SIG-M5 treated with dmso at 0.1 percent for 504 hours (cell line): ENCODE data around the gene C11orf65.
"Not testable (repeated sequence)": the region's sequence is repeated elsewhere in the genome, so short reads cannot be mapped to it uniquely, and the experiment has no call there.

ENCODE experiments used
- DNase-seq: peaks from one replicate; lab custom pipeline; 2025; ENCODE audit not compliant: unreplicated experiment; lab: John Stamatoyannopoulos, UW

Gene C11orf65

DNA sequence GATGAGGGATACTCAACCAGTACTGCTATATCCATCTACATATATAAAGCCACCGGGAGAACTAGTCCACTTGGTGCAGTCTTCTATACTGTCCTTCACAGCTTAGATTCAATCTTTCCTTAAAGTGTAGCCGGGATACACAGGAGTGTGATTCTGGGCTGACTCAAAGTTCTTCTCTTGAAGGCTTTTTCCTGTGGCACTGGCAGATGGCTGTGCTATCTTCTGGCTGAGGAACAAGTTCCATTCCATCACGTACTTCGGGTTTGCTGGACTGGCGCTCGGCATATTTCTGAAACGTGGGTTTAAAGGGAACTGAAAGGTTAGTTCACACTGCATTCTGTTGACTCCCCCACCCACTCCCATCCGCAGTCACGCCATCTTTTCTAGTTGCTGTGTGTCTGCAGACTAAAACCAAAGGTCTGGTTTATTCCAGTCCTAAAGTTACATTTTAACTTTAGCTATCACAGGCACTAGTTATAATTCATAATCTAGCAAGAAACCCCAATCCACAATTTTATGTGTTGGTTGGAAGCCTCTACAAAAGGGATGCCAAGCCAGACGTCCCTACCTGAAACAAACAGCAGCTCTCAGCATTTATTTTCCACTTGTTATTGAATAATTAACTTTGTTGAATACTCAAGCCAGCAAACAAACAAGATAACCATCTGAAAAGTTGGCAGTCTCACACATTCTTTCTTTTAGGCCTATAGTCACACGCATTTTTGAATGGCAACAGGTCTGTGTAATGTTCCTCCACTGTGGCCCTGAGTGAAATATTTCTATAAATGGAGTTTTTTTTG lies 7.5 kb upstream of the C11orf65 start:
- DNase-seq = no peak

DNA sequence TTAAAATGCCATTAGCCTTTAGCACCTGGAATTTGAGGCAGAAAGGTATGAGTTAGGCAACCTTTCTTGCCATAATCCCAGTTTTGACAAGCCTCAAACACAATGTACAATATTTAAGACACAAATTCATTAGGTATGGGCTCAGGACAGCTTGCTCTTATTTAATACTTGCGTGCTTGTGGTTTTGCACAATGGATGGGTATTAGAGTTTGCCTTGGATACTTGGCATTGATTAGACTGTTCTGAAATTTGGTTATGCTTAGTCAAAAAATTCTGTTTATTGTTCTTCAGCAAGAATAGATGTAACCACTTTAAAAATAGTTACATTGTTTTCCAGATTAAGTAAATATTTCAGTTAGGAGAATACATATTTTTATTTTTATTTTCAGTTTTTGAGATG lies 5.4 kb upstream of the C11orf65 start:
- DNase-seq = no peak

GRCh38 chr11:108468478-108468864 lies 1.1 kb upstream of the C11orf65 start:
- no peak for DNase-seq

GRCh38 chr11:108466405-108466804 lies 924 bp downstream of the C11orf65 start:
- DNase-seq = no peak

DNA sequence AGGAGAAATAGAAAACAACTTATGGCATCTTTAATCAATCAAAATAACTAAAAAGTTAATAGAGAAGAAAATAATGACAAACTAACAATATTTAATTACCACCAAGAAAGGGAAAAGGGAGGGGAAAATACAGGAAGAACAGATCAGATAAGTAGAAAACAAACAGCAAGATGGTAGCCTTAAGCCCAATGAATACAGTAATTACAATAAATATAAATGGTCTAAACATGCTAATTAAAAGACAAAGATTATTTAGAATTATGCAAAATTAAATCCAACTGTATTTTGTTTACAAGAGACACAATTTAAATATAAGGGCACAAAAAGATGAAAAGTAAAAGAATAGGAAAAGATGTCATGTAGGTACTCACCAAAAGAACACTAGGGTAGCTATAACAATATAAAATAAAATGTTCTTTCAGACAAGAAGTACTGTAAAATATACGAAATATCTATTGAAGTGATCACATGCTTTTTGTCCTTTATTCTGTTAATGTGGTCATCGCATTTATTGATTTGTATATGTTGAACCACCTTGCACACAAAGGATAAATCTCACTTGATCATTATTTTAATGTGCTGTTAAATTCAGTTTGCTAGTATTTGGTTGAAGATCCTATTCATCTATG lies 14.0 kb downstream of the C11orf65 start:
- no peak for DNase-seq

- not testable (repeated sequence) for DNase-seq
These were observed 25.9 kb downstream of the C11orf65 start for GRCh38 chr11:108441445-108441844.

DNA sequence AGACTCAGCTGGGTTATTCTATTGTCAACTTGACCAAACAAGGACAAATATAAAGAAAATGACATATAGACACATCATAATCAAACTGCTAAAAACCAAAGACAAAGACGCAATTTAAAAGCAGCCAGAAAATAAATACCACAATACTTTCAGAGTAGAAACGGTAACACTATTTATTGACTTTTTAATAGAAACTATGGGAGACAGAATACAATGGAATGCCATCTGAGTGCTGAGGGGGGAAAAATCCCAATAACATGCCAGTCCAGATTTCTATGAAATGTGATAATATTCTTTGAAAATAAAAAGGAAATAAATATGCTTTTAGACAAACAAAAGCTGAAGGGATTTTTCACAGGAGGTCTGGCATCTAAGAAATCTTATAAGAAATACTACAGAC lies 30.7 kb downstream of the C11orf65 start:
- DNase-seq = no peak

GRCh38 chr11:108435066-108435465 lies 32.3 kb downstream of the C11orf65 start:
- DNase-seq = no peak

GRCh38 chr11:108432783-108433182 lies 34.5 kb downstream of the C11orf65 start:
- DNase-seq = no peak

DNA sequence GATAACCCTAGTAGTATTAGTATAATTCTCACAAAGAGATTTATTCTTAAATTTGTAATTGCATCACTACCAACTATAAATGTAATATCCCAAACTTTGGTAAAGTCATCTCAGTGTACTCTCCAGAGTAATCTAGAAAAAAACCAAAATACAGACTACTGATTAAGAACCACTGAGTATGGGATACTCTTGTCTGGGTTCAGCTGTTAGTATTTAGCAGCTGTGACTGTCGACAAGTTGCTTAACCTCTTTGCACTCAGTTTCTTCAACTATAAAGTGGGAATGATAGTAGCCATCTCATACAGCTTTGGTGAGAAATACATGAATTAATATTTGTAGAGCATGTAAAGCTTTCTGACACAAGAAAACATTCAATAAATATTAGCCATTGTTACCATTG lies 35.3 kb downstream of the C11orf65 start:
- DNase-seq = no peak

DNA sequence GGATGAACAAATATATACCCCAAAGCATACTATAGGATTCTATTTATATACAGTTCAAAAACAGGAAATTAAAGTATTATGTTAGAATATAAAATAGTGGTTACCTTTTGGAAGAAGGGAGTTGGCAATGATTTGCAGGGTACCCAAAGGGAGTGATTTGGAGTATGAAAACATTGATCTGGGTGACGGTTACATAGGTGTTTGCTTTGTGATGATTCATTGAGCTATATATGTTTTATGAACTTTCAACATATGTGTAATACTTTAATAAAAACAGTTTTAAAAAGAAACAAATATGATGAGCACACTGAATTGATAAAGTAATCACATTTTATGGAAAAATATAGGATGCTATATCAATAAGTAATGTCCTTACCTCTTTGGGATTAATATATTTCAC lies 36.0 kb downstream of the C11orf65 start:
- DNase-seq = no peak

- not testable (repeated sequence) for DNase-seq
These were observed 49.8 kb downstream of the C11orf65 start for GRCh38 chr11:108417551-108417950.

- no peak for DNase-seq
These were observed 52.4 kb downstream of the C11orf65 start for GRCh38 chr11:108414958-108415357.

DNA sequence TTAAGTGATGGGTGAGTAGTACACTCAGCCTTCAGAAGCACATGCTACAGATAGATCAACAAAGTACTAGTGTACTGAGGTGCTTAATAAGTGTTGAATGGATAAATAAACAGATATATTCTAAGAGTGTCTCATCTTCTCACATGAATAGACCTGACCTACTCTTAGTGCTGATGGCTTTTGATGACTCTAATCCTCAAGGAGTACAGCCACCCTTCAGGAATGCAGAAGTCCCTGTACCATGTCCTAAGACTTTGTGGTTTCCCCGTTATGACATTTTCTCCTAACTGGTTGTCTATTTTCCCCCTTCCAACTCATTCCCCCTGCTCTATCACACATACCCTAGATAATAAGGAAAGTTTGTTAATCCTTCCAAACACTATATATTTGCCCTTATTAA lies 61.6 kb downstream of the C11orf65 start:
- DNase-seq = no peak

DNA sequence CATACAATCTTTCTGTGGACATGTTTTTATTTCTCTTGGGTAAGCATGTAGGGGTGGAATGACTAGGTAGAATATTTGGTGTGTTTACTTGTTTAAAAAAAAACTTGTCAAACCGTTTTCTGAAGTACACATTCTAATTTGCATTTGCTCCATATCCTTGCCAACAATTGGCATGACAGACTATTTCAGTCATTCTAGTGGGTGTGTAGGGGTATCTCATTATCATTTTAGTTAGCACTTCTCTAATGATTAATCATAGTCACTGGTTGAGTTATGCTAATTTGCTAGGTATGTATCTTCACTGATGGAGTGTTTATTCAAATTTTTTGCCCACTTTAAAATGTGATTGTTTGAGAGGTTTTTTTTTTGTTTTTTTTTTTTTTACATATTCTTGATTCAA lies 64.3 kb downstream of the C11orf65 start:
- DNase-seq = no peak

DNA sequence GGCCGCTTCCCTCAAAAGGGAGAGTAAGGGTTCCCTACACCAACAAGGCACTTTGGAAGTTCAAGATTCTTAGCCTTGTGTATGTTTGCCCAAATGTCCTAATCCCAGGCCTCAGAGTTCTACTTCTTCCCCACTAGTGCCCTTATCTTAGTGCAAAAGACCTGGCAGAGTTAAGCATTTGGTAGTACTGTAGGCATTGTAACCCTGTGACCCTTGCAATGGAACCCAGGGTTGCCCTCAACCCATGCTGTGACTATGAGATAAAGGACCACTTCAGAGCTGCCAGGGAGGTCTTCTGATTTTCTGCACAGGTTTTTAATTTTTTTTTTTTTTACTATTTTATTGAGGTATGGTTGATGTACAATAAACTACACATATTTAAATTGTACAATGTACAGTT lies 65.1 kb downstream of the C11orf65 start:
- no peak for DNase-seq

- no peak for DNase-seq
These were observed 68.9 kb downstream of the C11orf65 start for GRCh38 chr11:108398439-108398838.

GRCh38 chr11:108396672-108397071 lies 70.7 kb downstream of the C11orf65 start:
- DNase-seq = not testable (repeated sequence)

GRCh38 chr11:108394744-108395284 lies 72.5 kb downstream of the C11orf65 start:
- no peak for DNase-seq

- DNase-seq = no peak
These were observed 74.3 kb downstream of the C11orf65 start for GRCh38 chr11:108393046-108393445.

- no peak for DNase-seq
These were observed 75.0 kb downstream of the C11orf65 start for GRCh38 chr11:108392353-108392752.

DNA sequence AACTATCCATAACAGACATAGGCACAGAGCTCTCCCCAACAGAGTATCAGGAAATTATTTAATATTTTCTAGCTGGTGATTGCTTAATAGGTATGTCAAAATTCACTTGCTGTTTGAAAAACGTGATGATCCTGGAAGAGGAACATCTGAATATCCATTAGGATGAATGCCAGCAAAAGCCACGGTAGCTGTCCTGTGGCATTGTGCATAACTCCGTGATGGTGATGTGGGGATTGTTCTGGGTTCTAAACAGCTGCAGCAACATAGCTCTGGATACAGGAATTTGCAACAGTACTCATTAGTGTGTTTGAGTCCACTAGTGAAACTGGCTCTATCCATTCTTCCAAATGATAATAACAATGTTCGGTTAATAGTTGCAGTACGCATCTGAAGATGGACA lies 78.8 kb downstream of the C11orf65 start:
- DNase-seq = no peak
